ENCODE measurements around the gene PXDN.

Gene PXDN

GRCh38 chr2:1676091-1676912 lies 68.0 kb downstream of the PXDN start:
- no peak for DNase-seq (ENCODE audit: low read depth)
- no peak overlapping the region for H3K4me3 ChIP-seq (ENCODE audit: low read depth, low read length)
- no peak for TF ChIP-seq MAX (IDR thresholded peaks at IDR 0.05; ENCODE audit: low read depth, low read length)
- TF ChIP-seq MYC (IDR thresholded peaks at IDR 0.05; ENCODE audit: low read depth, low read length) = no peak
- no peak for TF ChIP-seq CTCF (IDR thresholded peaks at IDR 0.05; ENCODE audit: low read depth, low read length)
- TF ChIP-seq POLR2A (IDR thresholded peaks at IDR 0.05; ENCODE audit: extremely low read depth, insufficient read length) = no peak

- DNase-seq (ENCODE audit: low read depth) = no peak
- no peak overlapping the region for H3K4me3 ChIP-seq (ENCODE audit: low read depth, low read length)
- TF ChIP-seq CTCF (IDR thresholded peaks at IDR 0.05; ENCODE audit: low read depth, low read length) = no peak
- no peak for TF ChIP-seq MAX (IDR thresholded peaks at IDR 0.05; ENCODE audit: low read depth, low read length)
- no peak for TF ChIP-seq POLR2A (IDR thresholded peaks at IDR 0.05; ENCODE audit: extremely low read depth, insufficient read length)
- no peak for TF ChIP-seq MYC (IDR thresholded peaks at IDR 0.05; ENCODE audit: low read depth, low read length)
Measured at GRCh38 chr2:1675633-1676032, 68.7 kb downstream of the PXDN start.

- H3K4me3 ChIP-seq (ENCODE audit: low read depth, low read length) = no peak overlapping the region
- no peak for DNase-seq (ENCODE audit: low read depth)
- TF ChIP-seq MYC (IDR thresholded peaks at IDR 0.05; ENCODE audit: low read depth, low read length) (no peak), POLR2A (IDR thresholded peaks at IDR 0.05; ENCODE audit: extremely low read depth, insufficient read length) (no peak), MAX (IDR thresholded peaks at IDR 0.05; ENCODE audit: low read depth, low read length) (no peak), CTCF (IDR thresholded peaks at IDR 0.05; ENCODE audit: low read depth, low read length) (no peak)
Measured at GRCh38 chr2:1674766-1675397, 69.4 kb downstream of the PXDN start.

- TF ChIP-seq MAX (IDR thresholded peaks at IDR 0.05; ENCODE audit: low read depth, low read length) (no peak), POLR2A (IDR thresholded peaks at IDR 0.05; ENCODE audit: extremely low read depth, insufficient read length) (no peak), CTCF (IDR thresholded peaks at IDR 0.05; ENCODE audit: low read depth, low read length) (no peak), MYC (IDR thresholded peaks at IDR 0.05; ENCODE audit: low read depth, low read length) (no peak)
- H3K4me3 ChIP-seq (ENCODE audit: low read depth, low read length) = no peak overlapping the region
- no peak for DNase-seq (ENCODE audit: low read depth)
Measured at GRCh38 chr2:1674276-1674675, 70.0 kb downstream of the PXDN start.

- no peak for TF ChIP-seq MYC (IDR thresholded peaks at IDR 0.05; ENCODE audit: low read depth, low read length)
- TF ChIP-seq MAX (IDR thresholded peaks at IDR 0.05; ENCODE audit: low read depth, low read length) = no peak
- no peak for TF ChIP-seq POLR2A (IDR thresholded peaks at IDR 0.05; ENCODE audit: extremely low read depth, insufficient read length)
- TF ChIP-seq CTCF (IDR thresholded peaks at IDR 0.05; ENCODE audit: low read depth, low read length) = no peak
- no peak for DNase-seq (ENCODE audit: low read depth)
Measured at GRCh38 chr2:1673160-1673944, 71.0 kb downstream of the PXDN start.

More at GRCh38 chr2:1673160-1673944, 71.0 kb downstream of the PXDN start:
- no peak overlapping the region for H3K4me3 ChIP-seq (ENCODE audit: low read depth, low read length)
